Astrocyte (in vitro differentiated cells and primary cell): ENCODE measurements around the gene AFF3.

Experiments used
- CTCF ChIP-seq: IDR thresholded peaks from 2 replicates; pipeline ENCODE4 v1.5.1; 2011; ENCODE audit warnings: low read depth, mild to moderate bottlenecking, inconsistent platforms, low read length, moderate library complexity; ENCODE audit not compliant: insufficient read depth
- EZH2 ChIP-seq: IDR thresholded peaks from 2 replicates; pipeline ENCODE4 v1.6.1; 2012; ENCODE audit warnings: mild to moderate bottlenecking, low read length, inconsistent platforms; ENCODE audit not compliant: insufficient read depth

- no peak for TF ChIP-seq CTCF
- TF ChIP-seq EZH2, result no peak
These were observed 199.6 kb downstream of the AFF3 start for GRCh38 chr2:99942561-99943347.
